GM12878 (cell line): ENCODE measurements around the gene KIF18A. TPM values are rescaled to one million over a fixed set of nuclear protein-coding genes. Genes with fewer than 3 reads are reported as not detected.

Experiments
- ATAC-seq: fragments of 200-7000 bp; cut with Tn5 transposase; 3 replicates; pipeline ENCODE4 v1.9.1; 2020; ENCODE audit warnings: mild to moderate bottlenecking, moderate library complexity
- BruUV-seq: library from RNA; stranded (reverse); fragments of 400-500 nt; replicated peaks from 2 replicates; lab custom pipeline; 2021; lab: Mats Ljungman, UMichigan
- CTCF ChIA-PET: fragments of 300-600 bp; sonication (Branson Sonifier 250); formaldehyde crosslinking; extraction: SDS; loops from one replicate; lab custom pipeline; 2021; ENCODE audit warnings: inconsistent platforms; lab: Yijun Ruan, JAX
- POLR2A ChIA-PET: fragments of 350-600 bp; formaldehyde crosslinking; extraction: SDS; loops from one replicate; lab custom pipeline; 2021; ENCODE audit warnings: inconsistent platforms; lab: Charles Lee
- RAD21 ChIA-PET: fragments of 300-600 bp; sonication (Branson Sonifier 250); formaldehyde crosslinking; loops from one replicate; lab custom pipeline; 2023; ENCODE audit warnings: antibody characterized with exemption; ENCODE audit not compliant: unreplicated experiment; lab: Charles Lee
- SMC1A ChIA-PET: fragments of 300-600 bp; sonication (Branson Sonifier 250); formaldehyde crosslinking; loops from one replicate; lab custom pipeline; 2023; ENCODE audit not compliant: unreplicated experiment, uncharacterized antibody; lab: Charles Lee
- DNase-seq: peaks from one replicate; pipeline ENCODE4 v3.0.0-alpha.2; 2011; ENCODE audit warnings: low read depth, low spot score
- FAIRE-seq: peaks from 3 replicates; lab custom pipeline; 2011; peaks lifted over from hg19 to GRCh38; lab: Jason Lieb, UNC
- H2AFZ ChIP-seq: 2 replicates; pipeline ENCODE4 v1.6.0; 2011; ENCODE audit warnings: low read depth, low read length, control low read depth; ENCODE audit not compliant: control insufficient read depth
- H3K27ac ChIP-seq: 2 replicates; pipeline ENCODE4 v1.5.1; 2011; ENCODE audit warnings: control low read depth; ENCODE audit not compliant: control insufficient read depth, insufficient read depth
- H3K27me3 ChIP-seq, 2 experiments: replicated peaks in 1 of 2; 2 replicates each; pipeline versions ENCODE4 v1.6.0 to v1.6.1; 2011; ENCODE audit warnings: low read length in 1 of 2; ENCODE audit not compliant: control insufficient read depth in 2 of 2, insufficient read depth in 2 of 2
- H3K36me3 ChIP-seq, 2 experiments: 2 replicates each; pipeline ENCODE4 v1.5.1; 2011; ENCODE audit warnings: low read length in 1 of 2; ENCODE audit not compliant: control insufficient read depth in 2 of 2, insufficient read depth in 2 of 2
- H3K4me1 ChIP-seq: 2 replicates; pipeline ENCODE4 v1.6.1; 2011; ENCODE audit warnings: mild to moderate bottlenecking, low read length, moderate library complexity, mixed read lengths; ENCODE audit not compliant: control insufficient read depth, insufficient read depth
- H3K4me2 ChIP-seq: 2 replicates; pipeline ENCODE4 v1.6.0; 2011; ENCODE audit warnings: control low read depth; ENCODE audit not compliant: control insufficient read depth, insufficient read depth
- H3K4me3 ChIP-seq: fragments of 200-600 bp; sonication (generic); 2 replicates; pipeline ENCODE4 v1.5.1; 2016
- H3K79me2 ChIP-seq: 2 replicates; pipeline ENCODE4 v1.6.0; 2011; ENCODE audit warnings: low read length; ENCODE audit not compliant: control insufficient read depth, insufficient read depth
- H3K9ac ChIP-seq: 2 replicates; pipeline ENCODE4 v1.8.0; 2011; ENCODE audit warnings: low read length, control low read depth, mixed read lengths; ENCODE audit not compliant: control insufficient read depth, insufficient read depth
- H3K9me3 ChIP-seq: replicated peaks from 3 replicates; pipeline ENCODE4 v1.5.1; 2011; ENCODE audit warnings: mild to moderate bottlenecking, low read length; ENCODE audit not compliant: control insufficient read depth, insufficient read depth
- H4K20me1 ChIP-seq: 2 replicates; pipeline ENCODE4 v1.6.0; 2011; ENCODE audit not compliant: control insufficient read depth, insufficient read depth
- BCL11A ChIP-seq: IDR thresholded peaks from 2 replicates; pipeline ENCODE4 v1.6.1; 2011; ENCODE audit warnings: low read depth, low read length
- BHLHE40 ChIP-seq, 2 experiments: fragments of 450-650 bp in 1 of 2; IDR thresholded peaks; 2 replicates each; pipeline ENCODE4 v1.6.1; 2011 to 2017; ENCODE audit warnings: low read depth in 2 of 2, borderline replicate concordance in 1 of 2, improper control_type of control experiment in 1 of 2, low read length in 1 of 2, mild to moderate bottlenecking in 1 of 2
- CBFB ChIP-seq: IDR thresholded peaks from 2 replicates; pipeline ENCODE4 v1.6.1; 2016; ENCODE audit warnings: antibody characterized with exemption, low read depth
- CEBPB ChIP-seq, 2 experiments: fragments of 150-350 bp in 1 of 2; IDR thresholded peaks; 2 replicates each; pipeline ENCODE4 v1.6.1; 2012 to 2014; ENCODE audit warnings: low read depth in 2 of 2, low read length in 2 of 2, borderline replicate concordance in 1 of 2, inconsistent platforms in 1 of 2
- FOXK2 ChIP-seq: fragments of 450-650 bp; IDR thresholded peaks from 2 replicates; pipeline ENCODE4 v1.6.1; 2017; ENCODE audit warnings: mild to moderate bottlenecking, moderate library complexity
- KLF5 ChIP-seq: fragments of 450-650 bp; IDR thresholded peaks from 2 replicates; pipeline ENCODE4 v1.6.1; 2014; ENCODE audit warnings: mild to moderate bottlenecking; ENCODE audit not compliant: partially characterized antibody
- MTA2 ChIP-seq: fragments of 450-650 bp; IDR thresholded peaks from 2 replicates; pipeline ENCODE4 v1.6.1; 2016; ENCODE audit warnings: low read depth, mild to moderate bottlenecking, moderate library complexity
- MYB ChIP-seq: fragments of 150-350 bp; IDR thresholded peaks from 2 replicates; pipeline ENCODE4 v1.6.1; 2014; ENCODE audit warnings: mild to moderate bottlenecking, low read depth, low read length, borderline replicate concordance
- PAX8 ChIP-seq: fragments of 450-650 bp; IDR thresholded peaks from 2 replicates; pipeline ENCODE4 v1.6.1; 2017; ENCODE audit warnings: mild to moderate bottlenecking, moderate library complexity
- RAD21 ChIP-seq: IDR thresholded peaks from 2 replicates; pipeline ENCODE4 v1.6.1; 2011; ENCODE audit warnings: mild to moderate bottlenecking, low read depth, low read length, moderate library complexity; ENCODE audit not compliant: insufficient read depth
- RBBP5 ChIP-seq: fragments of 200-600 bp; sonication (generic); conservative IDR thresholded peaks from 2 replicates; pipeline ENCODE4 v1.6.1; 2016
- RCOR1 ChIP-seq: conservative IDR thresholded peaks from 2 replicates; pipeline ENCODE4 v1.6.1; 2012; ENCODE audit warnings: low read depth, low read length, improper control_type of control experiment
- SIN3A ChIP-seq: IDR thresholded peaks from 2 replicates; pipeline ENCODE4 v1.6.1; 2012; ENCODE audit warnings: low read depth, low read length, improper control_type of control experiment
- TARDBP ChIP-seq: IDR thresholded peaks from 2 replicates; pipeline ENCODE4 v1.6.1; 2016; ENCODE audit warnings: borderline replicate concordance
- ZNF217 ChIP-seq: fragments of 450-650 bp; IDR thresholded peaks from 2 replicates; pipeline ENCODE4 v1.6.1; 2017; ENCODE audit warnings: antibody characterized with exemption, mild to moderate bottlenecking
- WGBS: methylation state at CpG from one replicate; pipeline ENCODE4 v1.1.6; 2016; ENCODE audit warnings: low lambda C conversion rate; ENCODE audit not compliant: insufficient replicate concordance, insufficient coverage; ENCODE audit errors: missing lambda C conversion rate; 5-methylcytosine and 5-hydroxymethylcytosine counted together
- in situ Hi-C: fragments of 300-500 bp; cut with MboI; formaldehyde crosslinking; loops from 9 replicates; pipeline ENCODE4 v1.14.3; 2018; ENCODE audit warnings: mixed read lengths
- intact Hi-C: fragments of 100-400 bp; cut with micrococcal nuclease; formaldehyde crosslinking; loops from one replicate; pipeline ENCODE4 v1.14.2; 2022; ENCODE audit not compliant: unreplicated experiment
- polyA plus RNA-seq, 11 experiments: library from polyadenylated mRNA; depleted of rRNA in 4 of 11; unstranded in 6 of 11; stranded (reverse) in 5 of 11; fragments of >200 nt; fragmentation: Nextera tagmentation in 4 of 11; fragmentation: Illumina TruSeq in 1 of 11; extraction: Ambion mirVana in 4 of 11; extraction: Trizol in 1 of 11; gene quantifications; 1 replicate in 1 of 11; 2 replicates in 10 of 11; pipeline versions ENCODE4 v1.2.1 to v1.2.3, GENCODE V29; 2011 to 2016; ENCODE audit warnings: inconsistent platforms in 2 of 11, missing spikeins in 2 of 11, low read depth in 1 of 11
- total RNA-seq, 4 experiments: library from RNA; depleted of rRNA in 3 of 4; stranded (reverse); fragments of >200 nt in 3 of 4; fragmentation: Illumina TruSeq in 1 of 4; extraction: Trizol in 1 of 4; gene quantifications; 2 replicates each; pipeline versions ENCODE4 v1.2.1 to v1.2.3, GENCODE V29; 2013 to 2021
- TF ChIP-seq, protein P1 (sequence below): IDR thresholded peaks from 2 replicates; pipeline ENCODE4 v1.6.1; 2012; ENCODE audit warnings: low read depth, low read length, improper control_type of control experiment

Gene KIF18A
- total and polyA plus RNA-seq, 10 of the 15 experiments (the other 5 are each of a cell fraction or from before 2014, with no cell fraction given), result 11.2 to 31.5 (median 20.4) TPM

DNA sequence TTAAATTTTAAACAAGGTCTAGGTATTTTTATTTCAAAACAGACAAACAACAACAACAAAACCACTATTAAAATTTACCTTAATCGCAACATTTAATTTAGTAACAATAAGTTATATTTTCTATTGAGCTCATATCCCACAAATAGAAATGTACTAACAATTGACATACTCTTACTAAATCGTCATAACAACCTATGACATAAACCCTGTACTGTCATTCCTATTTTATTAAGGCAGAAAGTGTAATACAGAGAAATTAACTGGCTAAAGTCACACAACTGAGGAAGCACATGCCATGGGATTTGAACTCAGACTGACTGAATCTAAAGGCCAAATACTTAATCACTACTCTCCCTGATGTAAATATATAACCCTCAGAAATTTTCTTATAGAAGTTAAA, 3.0 kb downstream of the KIF18A start:
- Histone ChIP-seq H3K27me3 (no peaks in the 10 kb centered on the region), H3K36me3 (no peaks in the 10 kb centered on the region), H3K9ac (no peak overlapping the region), H3K4me3 (no peak overlapping the region), H3K79me2 (peaks cover 87% of the 10 kb centered on the region), H3K9me3 (no peaks in the 10 kb centered on the region), H3K4me2 (peak overlapping the region; percentile 13; the same call in 1 of the 2 replicates), H3K27ac (no peak overlapping the region), H4K20me1 (no peaks in the 10 kb centered on the region), H3K4me1 (peaks cover 6% of the 10 kb centered on the region), H2AFZ (no peak overlapping the region)
- ChIA-PET CTCF (interaction anchor here (4.5 kb wide), 1 partner anchor 8 kb away, joined by 15 read pairs; no protein-coding TSS in a partner anchor), RAD21 (interaction anchor here (0.5 to 1.0 kb wide), 2 partner anchors 21 to 47 kb away, joined by 3 read pairs; no protein-coding TSS in a partner anchor), POLR2A (no interaction called here), SMC1A (interaction anchor here (2.1 to 2.2 kb wide), 2 partner anchors 13 kb away, joined by 6 to 7 read pairs; no protein-coding TSS in a partner anchor)
- DNase-seq, result no peak
- WGBS, result 78% methylated on average over 2 of the region's 2 CpGs
- no peak for ATAC-seq
- no peak for FAIRE-seq
- intact Hi-C loops, result loop anchor here (5.0 to 10.0 kb wide), 3 partner anchors 188 to 1230 kb away; no protein-coding TSS in a partner anchor
- no peak for TF ChIP-seq RCOR1
- TF ChIP-seq MTA2, result no peak
- TF ChIP-seq CBFB, result no peak
- TF ChIP-seq KLF5, result no peak
- TF ChIP-seq TARDBP, result no peak
- no peak for TF ChIP-seq RAD21
- no peak for TF ChIP-seq RBBP5
- TF ChIP-seq PAX8, result no peak
- TF ChIP-seq FOXK2, result no peak
- no peak for TF ChIP-seq CEBPB (IDR thresholded peaks at IDR 0.05; ENCODE audit: borderline replicate concordance in 1 of 2, low read depth in 2 of 2, low read length in 2 of 2)
- no peak for TF ChIP-seq BCL11A
- TF ChIP-seq, protein P1, sequence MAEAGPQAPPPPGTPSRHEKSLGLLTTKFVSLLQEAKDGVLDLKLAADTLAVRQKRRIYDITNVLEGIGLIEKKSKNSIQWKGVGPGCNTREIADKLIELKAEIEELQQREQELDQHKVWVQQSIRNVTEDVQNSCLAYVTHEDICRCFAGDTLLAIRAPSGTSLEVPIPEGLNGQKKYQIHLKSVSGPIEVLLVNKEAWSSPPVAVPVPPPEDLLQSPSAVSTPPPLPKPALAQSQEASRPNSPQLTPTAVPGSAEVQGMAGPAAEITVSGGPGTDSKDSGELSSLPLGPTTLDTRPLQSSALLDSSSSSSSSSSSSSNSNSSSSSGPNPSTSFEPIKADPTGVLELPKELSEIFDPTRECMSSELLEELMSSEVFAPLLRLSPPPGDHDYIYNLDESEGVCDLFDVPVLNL, result no peak
- no peak for TF ChIP-seq SIN3A
- TF ChIP-seq BHLHE40 (IDR thresholded peaks at IDR 0.05; ENCODE audit: borderline replicate concordance in 1 of 2, low read depth in 2 of 2, low read length in 1 of 2), result no peak
- no peak for TF ChIP-seq ZNF217
- TF ChIP-seq MYB, result no peak
- BruUV-seq, result no TSS peak
- in situ Hi-C loops, result no loop called here
